Mucosa of descending colon (tissue), 3 donors: ENCODE measurements around the gene PTGIS. TPM values are rescaled to one million over a fixed set of nuclear protein-coding genes. Genes with fewer than 3 reads are reported as not detected.

Experiments
- ATAC-seq: fragments of 200-7000 bp; cut with Tn5 transposase; one replicate; pipeline ENCODE4 v1.9.1; 2020; ENCODE audit warnings: mild to moderate bottlenecking, moderate library complexity
- DNase-seq, 3 donors: peaks; one replicate each; pipeline ENCODE4 v3.0.0-alpha.2; 2020
- H3K36me3 ChIP-seq: fragments of 200-600 bp; one replicate; pipeline ENCODE4 v1.8.0; 2021; ENCODE audit warnings: low read depth, mild to moderate bottlenecking
- H3K4me1 ChIP-seq: fragments of 200-600 bp; one replicate; pipeline ENCODE4 v1.8.0; 2021; ENCODE audit warnings: low read depth, mild to moderate bottlenecking
- H3K4me3 ChIP-seq: fragments of 200-600 bp; one replicate; pipeline ENCODE4 v1.8.0; 2021; ENCODE audit warnings: mild to moderate bottlenecking
- H3K9me3 ChIP-seq: fragments of 200-600 bp; one replicate; pipeline ENCODE4 v1.8.0; 2021; ENCODE audit warnings: mild to moderate bottlenecking
- CTCF ChIP-seq: fragments of 200-600 bp; IDR thresholded peaks from one replicate; pipeline ENCODE4 v1.8.0; 2022; ENCODE audit warnings: antibody characterized with exemption, mild to moderate bottlenecking
- intact Hi-C, 2 donors: fragments of 100-400 bp; cut with DNase I in 1 of 2; cut with micrococcal nuclease in 1 of 2; formaldehyde crosslinking; loops; one replicate each; pipeline versions ENCODE4 v1.11.0 to v1.11.1; 2022; cut with DNase I, micrococcal nuclease
- total RNA-seq, 3 donors: library from RNA; stranded (reverse); fragmentation: NEBNext Ultra II Directional in 2 of 3; extraction: Animal tissue kit (Norgen Biotek cat#: 25700) in 2 of 3; gene quantifications; one replicate each; pipeline versions ENCODE4 v1.2.1 to v1.2.4, GENCODE V29; 2021 to 2023
- donor health status: DM: no; HTN: no; CAD: no; lungs with moderate emphysema.
- donor health status: DM: no; HTN: no; CAD: no.
- donor health status: DM: no; HTN: yes; CAD: no.

PTGIS gene
- total RNA-seq, 3 donors from 2014 or later, result 3.8 to 45.8 (median 12.3) TPM

- DNase-seq (no peak), ATAC-seq (no peak)
- Histone ChIP-seq H3K9me3 (no peaks in the 10 kb centered on the region), H3K4me3 (no peak overlapping the region), H3K36me3 (no peaks in the 10 kb centered on the region), H3K4me1 (peaks cover 2% of the 10 kb centered on the region)
- intact Hi-C loops, result loop anchor here in 1 of 2 donors (10.0 kb wide), 1 partner anchor 147 kb away; no protein-coding TSS in a partner anchor
- no peak for TF ChIP-seq CTCF
Measured at GRCh38 chr20:49482173-49482572, 85.8 kb downstream of the PTGIS start.

- intact Hi-C loops, result loop anchor here in 1 of 2 donors (10.0 kb wide), 1 partner anchor 146 kb away; no protein-coding TSS in a partner anchor
Measured at GRCh38 chr20:49481116-49481515, 86.8 kb downstream of the PTGIS start.

GRCh38 chr20:49480236-49480635 lies 87.7 kb downstream of the PTGIS start:
- no peak overlapping the region for H3K4me3 ChIP-seq
- DNase-seq (no peak), ATAC-seq (no peak)
- no peaks in the 10 kb centered on the region for H3K9me3 ChIP-seq
- H3K4me1 ChIP-seq, result peaks cover 2% of the 10 kb centered on the region
- TF ChIP-seq CTCF, result no peak
- H3K36me3 ChIP-seq, result no peaks in the 10 kb centered on the region
- intact Hi-C loops, result loop anchor here in 1 of 2 donors (10.0 kb wide), 1 partner anchor 145 kb away; no protein-coding TSS in a partner anchor

More at GRCh38 chr20:49481116-49481515, 86.8 kb downstream of the PTGIS start:
- DNase-seq (no peak), ATAC-seq (no peak)
- no peak for TF ChIP-seq CTCF
- peaks cover 2% of the 10 kb centered on the region for H3K4me1 ChIP-seq
- no peak overlapping the region for H3K4me3 ChIP-seq
- H3K36me3 ChIP-seq, result no peaks in the 10 kb centered on the region
- H3K9me3 ChIP-seq, result no peaks in the 10 kb centered on the region

- TF ChIP-seq CTCF, result no peak
- DNase-seq (no peak), ATAC-seq (no peak)
- intact Hi-C loops, result loop anchor here in 1 of 2 donors (10.0 kb wide), 1 partner anchor 145 kb away; no protein-coding TSS in a partner anchor
- H3K4me3 ChIP-seq, result no peak overlapping the region
- no peaks in the 10 kb centered on the region for H3K9me3 ChIP-seq
- peaks cover 2% of the 10 kb centered on the region for H3K4me1 ChIP-seq
- H3K36me3 ChIP-seq, result no peaks in the 10 kb centered on the region
Measured at GRCh38 chr20:49479785-49480184, 88.2 kb downstream of the PTGIS start.

- no peak for TF ChIP-seq CTCF
- Histone ChIP-seq H3K9me3 (no peaks in the 10 kb centered on the region), H3K4me1 (peaks cover 2% of the 10 kb centered on the region), H3K4me3 (no peak overlapping the region), H3K36me3 (no peaks in the 10 kb centered on the region)
- intact Hi-C loops, result no loop called here
- DNase-seq (no peak), ATAC-seq (no peak)
Measured at GRCh38 chr20:49478754-49479689, 88.9 kb downstream of the PTGIS start.
